Germinal center (tissue), 1 donor: ENCODE measurements around the gene GCNT4.
A peak's percentile ranks its signal among the peaks of the same experiment; 100 is the strongest.
"Not testable (repeated sequence)": the region's sequence is repeated elsewhere in the genome, so short reads cannot be mapped to it uniquely, and the experiment has no call there.

Experiments used
- DNase-seq: peaks from one replicate; pipeline ENCODE4 v3.0.0; 2012; ENCODE audit warnings: mixed read lengths, low spot score

Gene GCNT4, protein sequence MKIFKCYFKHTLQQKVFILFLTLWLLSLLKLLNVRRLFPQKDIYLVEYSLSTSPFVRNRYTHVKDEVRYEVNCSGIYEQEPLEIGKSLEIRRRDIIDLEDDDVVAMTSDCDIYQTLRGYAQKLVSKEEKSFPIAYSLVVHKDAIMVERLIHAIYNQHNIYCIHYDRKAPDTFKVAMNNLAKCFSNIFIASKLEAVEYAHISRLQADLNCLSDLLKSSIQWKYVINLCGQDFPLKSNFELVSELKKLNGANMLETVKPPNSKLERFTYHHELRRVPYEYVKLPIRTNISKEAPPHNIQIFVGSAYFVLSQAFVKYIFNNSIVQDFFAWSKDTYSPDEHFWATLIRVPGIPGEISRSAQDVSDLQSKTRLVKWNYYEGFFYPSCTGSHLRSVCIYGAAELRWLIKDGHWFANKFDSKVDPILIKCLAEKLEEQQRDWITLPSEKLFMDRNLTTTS

DNA sequence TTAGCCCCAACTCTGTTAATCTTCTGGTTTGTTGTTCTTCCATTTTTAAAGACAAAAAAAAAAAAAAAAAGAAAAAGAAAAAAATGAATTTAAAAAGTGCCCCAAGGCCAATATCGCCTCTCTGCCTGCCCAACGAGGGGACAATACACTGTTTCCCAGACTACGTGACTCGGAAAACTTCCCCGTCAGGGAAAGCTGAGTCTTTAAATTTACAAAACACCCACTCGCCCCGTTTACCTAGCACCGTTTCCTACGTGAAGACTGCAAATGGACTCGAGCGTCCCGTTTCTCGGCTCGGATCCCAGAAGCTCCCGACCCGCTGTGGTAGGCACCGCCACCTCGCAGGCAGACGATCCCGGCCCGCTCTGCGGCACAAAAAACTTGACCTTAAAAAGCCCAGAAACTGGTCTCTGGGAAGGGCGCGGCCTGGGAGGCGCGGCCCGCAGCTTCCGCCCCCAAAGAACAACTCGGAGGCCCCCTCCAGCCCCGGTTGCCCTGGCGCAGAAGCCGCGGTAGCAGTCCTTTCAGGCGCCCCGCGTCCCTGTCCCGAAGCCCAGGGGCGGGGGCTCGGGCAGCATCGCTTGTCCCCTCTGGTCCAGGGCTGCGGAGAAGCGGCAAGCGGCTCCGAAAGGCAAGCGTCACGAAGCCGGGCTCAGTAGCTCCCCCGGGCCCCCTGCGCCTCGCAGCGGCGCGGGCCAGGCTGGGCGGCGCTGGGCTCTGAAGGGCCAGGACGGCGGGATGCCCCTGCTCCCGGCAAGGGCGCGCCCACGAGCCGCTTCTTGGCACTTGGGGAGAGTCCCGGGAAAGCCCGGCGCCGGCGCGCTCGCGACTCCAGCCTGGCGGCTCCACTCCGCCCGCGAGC lies at the start of gene GCNT4:
Gene GCNT4 (minus strand): TSS at position 367 of the 862 bp plus-strand sequence. CDS start 22,521 bp downstream, outside the sequence.
- peak; percentile 7 for DNase-seq

DNA sequence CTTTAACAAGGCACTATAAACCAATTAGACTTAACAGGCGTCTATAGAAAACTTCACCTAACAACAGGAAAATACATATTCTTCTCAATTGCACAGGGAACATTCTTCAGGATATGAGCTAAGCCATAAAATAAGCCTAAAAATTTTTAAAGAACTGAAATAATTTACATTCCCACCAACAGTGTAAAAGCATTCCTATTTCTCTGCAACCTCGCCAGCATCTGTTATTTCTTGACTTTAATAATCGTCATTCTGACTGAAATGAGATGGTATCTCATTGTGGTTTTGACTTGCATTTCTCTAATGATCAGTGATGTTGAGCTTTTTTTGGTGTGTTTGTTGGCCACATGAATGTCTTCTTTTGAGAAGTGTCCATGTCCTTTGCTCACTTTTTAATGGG lies 43.6 kb upstream of the GCNT4 start:
- not testable (repeated sequence) for DNase-seq

DNA sequence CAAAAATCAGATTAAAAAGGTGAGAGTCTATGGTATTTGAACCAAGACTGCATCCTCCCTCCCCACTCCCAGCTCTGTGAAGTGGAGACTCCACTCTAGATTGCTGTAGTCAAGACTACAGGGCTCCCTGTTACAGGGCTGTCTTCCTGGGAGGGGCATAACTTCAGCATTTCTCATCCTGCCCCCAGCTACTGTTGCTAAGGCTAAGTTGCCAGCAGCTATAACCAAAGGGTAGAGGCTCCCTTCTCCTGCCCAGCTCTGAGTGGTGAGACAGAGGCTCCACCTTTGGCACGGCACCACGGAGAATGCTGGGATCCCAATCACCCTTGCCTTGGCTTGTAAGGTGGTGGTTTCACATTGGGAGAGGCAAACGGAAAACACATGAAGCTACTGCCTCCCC lies 39.2 kb upstream of the GCNT4 start:
- DNase-seq = no peak

DNA sequence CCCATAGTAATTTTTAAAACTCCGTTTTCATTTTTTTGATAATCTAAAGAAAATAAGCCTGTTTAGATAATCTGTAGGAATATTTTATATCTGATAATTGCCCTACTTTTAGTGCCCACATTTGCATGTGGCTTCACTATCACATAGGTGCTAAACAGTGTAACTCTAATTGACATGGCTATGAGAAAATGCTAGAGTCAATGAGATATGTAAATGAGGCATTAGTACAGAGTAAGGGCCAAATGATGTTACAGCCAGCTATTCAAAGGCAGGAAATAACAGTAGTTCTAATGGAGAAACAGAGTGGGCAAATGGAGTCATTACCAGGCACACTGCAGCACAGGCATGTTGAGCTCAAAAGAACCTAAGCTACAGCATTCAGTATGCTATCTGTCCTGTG lies 37.3 kb upstream of the GCNT4 start:
- no peak for DNase-seq

DNA sequence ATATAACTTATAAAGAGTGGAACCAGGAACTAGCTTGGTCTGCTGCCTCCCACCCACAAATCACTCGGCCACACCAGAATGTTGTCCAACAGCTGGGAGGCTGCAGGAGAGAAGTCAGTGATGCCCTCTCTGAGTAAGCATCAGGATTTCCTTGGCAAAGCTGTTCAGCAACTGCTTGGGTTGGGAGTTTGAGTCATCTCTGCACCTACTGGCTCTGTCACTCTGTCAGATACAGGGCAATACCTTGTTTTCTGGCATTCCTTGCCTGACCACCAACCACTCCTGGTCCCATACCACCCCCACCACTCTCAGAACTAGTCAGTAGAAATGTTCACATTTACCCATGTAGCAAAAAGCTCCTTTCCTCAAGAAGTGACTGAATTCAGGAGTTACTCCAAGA lies 36.8 kb upstream of the GCNT4 start:
- no peak for DNase-seq

GRCh38 chr5:75088648-75089047 lies 36.3 kb upstream of the GCNT4 start:
- DNase-seq = no peak

DNA sequence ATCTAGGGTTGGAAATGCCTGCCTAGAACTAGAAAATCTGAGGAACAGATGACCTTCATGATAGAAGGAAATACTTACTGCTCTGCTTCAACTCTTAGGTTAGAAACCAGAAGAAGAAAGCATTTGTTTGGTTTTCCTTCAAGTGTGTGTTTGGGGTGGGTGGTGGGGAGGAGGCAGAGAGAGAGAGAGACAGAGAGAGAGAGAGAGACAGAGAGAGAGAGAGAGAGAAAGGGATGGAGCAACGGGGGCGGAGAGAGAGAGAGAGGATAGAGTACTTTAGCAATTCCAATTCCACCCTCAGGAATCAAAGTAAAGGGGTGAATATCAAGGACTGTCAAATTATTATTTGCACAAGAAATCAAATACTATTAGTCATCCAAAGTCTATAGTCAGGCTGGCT lies 29.2 kb upstream of the GCNT4 start:
- no peak for DNase-seq

- DNase-seq = not testable (repeated sequence)
Observed at GRCh38 chr5:75079346-75079745, 27.0 kb upstream of the GCNT4 start.

DNA sequence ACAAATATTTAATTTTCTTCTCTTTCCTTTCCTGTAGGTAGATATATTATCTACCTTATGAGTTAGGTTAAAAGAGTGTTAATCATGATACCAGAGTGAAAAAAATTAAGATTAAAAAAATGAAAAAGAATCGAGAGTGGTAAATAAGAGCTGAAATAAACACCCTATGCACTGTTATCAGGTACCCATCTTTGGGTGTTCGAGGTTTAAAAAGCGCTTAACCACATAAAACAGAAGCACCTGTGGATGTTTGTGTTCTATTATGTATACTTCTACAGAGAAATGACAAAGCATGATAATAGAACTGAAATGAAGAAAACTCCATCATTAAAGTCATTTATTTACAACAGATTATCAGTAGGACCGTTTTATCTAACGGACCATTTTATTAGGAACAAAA lies 25.7 kb upstream of the GCNT4 start:
- no peak for DNase-seq

DNA sequence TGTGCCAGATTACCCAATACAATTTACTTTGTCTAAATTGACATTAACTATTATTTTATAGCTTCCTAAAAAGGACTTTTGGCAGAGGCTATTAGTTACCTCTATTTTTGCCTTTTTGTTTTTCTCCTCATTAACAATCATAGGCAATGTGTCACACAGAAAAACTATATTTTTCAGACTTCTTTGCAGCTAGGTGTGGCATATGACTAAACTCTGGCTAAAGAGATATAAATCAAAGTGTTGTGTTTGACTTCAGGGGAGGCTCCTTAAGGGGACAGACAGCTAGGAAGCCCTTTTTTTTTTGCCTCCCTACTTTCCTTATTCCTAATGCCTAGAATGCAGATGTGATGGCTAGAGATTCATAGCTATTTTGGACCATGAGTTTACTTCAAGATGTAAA lies 19.7 kb upstream of the GCNT4 start:
- DNase-seq = no peak

- DNase-seq = no peak
Observed at GRCh38 chr5:75071100-75071499, 18.7 kb upstream of the GCNT4 start.

GRCh38 chr5:75067434-75067833 lies 15.1 kb upstream of the GCNT4 start:
- DNase-seq = no peak

DNA sequence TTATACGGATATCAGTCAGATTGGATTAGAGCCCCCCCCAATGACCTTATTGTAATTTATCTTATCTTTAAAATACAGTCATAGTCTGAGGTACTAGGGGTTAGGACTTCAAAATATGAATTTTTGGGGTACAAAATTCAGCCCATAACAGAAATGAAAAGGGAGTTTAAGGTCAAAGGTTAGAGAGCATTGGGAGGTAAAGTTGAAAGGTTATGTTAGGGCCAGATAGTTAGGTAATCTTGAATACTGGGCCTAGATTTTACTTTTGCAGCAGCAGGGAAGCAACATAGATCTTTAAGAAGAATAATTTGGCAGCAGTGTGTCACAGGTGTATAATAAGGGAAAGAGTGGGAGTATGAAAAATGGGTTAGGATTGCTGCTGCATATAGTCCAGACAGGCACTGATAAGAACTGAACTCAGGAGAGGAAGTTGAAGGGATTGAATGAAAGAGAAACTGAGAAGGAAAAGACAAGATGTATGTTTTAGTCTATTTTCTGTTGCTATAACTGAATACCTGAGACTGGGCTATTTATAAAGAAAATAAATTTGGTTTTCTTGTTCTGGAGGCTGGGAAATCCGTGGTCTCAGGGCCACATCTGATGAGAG lies 10.7 kb upstream of the GCNT4 start:
- DNase-seq = no peak

DNA sequence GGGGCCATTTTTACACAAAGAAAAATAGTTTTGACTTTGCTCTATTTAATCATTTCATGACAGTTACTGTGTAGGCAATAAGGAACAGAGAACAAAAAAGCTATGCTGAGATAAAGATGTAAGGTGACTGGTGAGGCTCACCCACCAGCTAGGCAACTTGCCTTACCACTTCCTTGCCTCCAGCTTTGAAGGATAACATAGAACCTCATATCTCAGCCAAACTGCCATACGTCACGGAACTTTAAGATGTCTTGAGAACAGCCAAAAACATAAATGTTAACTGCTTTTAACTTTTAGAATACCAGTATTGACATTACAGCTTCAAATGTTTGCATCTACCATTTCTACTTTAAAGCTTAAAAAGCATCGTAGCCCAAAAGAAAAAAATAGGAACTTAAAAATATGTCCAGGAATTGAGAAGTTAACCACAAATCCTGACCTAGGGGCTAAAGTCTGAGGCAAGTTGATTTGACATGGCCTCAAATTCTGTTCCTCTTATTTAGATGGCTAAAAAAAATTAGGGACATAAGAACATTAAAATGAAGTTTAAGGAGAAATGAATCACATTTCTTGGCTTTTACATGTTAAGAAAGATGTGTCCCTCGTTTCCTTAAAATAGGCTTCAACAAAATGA lies 7.7 kb upstream of the GCNT4 start:
- no peak for DNase-seq

- no peak for DNase-seq
Observed at GRCh38 chr5:75058986-75059535, 6.7 kb upstream of the GCNT4 start.

GRCh38 chr5:75057561-75057960 lies 5.2 kb upstream of the GCNT4 start:
- DNase-seq = no peak

GRCh38 chr5:75055727-75056144 lies 3.4 kb upstream of the GCNT4 start:
- no peak for DNase-seq

GRCh38 chr5:75054134-75054930 lies 2.0 kb upstream of the GCNT4 start:
- DNase-seq = no peak

DNA sequence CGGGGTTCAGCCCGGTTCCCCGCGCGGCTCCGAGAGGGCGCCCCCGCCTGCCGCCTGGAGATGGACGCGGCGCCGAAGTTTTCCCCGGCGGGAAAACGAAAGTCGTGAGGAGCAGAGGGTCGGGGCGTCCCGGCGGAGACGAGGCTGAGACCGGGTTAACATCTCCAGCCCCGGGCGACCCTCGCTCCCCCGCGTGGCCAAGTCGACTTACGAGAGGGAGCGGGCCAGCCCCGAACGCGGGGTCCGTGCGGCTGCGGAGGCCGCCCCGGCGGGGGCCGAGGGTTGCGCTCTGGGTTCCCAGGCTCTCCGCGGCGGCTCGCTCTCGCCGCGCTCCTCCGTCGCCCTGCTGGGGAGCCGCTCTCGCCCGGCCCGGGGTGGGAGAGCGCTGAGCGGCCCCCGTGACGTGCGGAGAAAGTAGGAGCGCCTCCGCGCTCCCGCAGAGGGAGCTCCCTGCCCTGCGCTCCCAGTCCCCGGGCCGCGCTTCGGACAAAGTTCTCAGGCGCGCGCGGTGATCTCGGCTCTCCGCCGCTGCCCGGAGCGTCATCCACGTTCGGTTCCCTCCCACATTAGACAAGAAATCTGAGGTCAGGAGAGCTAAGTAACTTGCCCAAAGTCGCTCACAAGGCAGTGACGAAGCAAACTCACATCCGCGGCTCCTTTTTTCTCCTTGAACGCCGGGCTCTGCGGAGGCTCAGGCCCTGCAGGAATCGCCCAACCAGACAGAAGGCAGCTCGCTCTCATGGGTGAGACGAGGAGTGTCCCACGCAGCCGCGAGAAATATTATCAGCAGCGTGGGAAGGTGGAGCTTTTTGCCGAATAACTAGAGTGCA lies 1.2 kb upstream of the GCNT4 start:
- peak; percentile 5 for DNase-seq

DNA sequence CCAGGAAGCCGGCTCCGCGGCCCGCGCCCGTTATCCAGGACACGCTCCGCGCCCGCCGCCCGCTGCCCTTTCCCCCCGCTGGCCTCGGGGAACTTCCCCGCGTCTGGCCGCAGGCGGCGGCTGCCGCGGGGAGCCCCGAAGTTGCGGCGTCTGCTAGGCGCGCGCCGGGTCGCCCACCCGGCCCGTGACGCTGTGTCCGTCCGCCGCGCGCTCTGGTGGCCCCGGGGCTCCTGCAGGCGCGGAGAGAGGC lies 621 bp upstream of the GCNT4 start:
- no peak for DNase-seq
